Tibial nerve (tissue), 3 donors: Measurements from ENCODE around the gene CTSS.

Source experiments
- POLR2A ChIP-seq, 2 donors: fragments of 450-650 bp; IDR thresholded peaks; one replicate each; pipeline ENCODE4 v1.6.1; 2017; ENCODE audit warnings: antibody characterized with exemption in 2 of 2, mild to moderate bottlenecking in 2 of 2, moderate library complexity in 2 of 2
- TF ChIP-seq, protein P1 (sequence below), 5 experiments: fragments of 200-600 bp in 3 of 5; fragments of 450-650 bp in 2 of 5; sonication (generic) in 3 of 5; IDR thresholded peaks; one replicate each; pipeline ENCODE4 v1.5.1; 2016 to 2019; ENCODE audit warnings: antibody characterized with exemption in 5 of 5, mild to moderate bottlenecking in 3 of 5, moderate library complexity in 2 of 5

- TF ChIP-seq, protein P1, sequence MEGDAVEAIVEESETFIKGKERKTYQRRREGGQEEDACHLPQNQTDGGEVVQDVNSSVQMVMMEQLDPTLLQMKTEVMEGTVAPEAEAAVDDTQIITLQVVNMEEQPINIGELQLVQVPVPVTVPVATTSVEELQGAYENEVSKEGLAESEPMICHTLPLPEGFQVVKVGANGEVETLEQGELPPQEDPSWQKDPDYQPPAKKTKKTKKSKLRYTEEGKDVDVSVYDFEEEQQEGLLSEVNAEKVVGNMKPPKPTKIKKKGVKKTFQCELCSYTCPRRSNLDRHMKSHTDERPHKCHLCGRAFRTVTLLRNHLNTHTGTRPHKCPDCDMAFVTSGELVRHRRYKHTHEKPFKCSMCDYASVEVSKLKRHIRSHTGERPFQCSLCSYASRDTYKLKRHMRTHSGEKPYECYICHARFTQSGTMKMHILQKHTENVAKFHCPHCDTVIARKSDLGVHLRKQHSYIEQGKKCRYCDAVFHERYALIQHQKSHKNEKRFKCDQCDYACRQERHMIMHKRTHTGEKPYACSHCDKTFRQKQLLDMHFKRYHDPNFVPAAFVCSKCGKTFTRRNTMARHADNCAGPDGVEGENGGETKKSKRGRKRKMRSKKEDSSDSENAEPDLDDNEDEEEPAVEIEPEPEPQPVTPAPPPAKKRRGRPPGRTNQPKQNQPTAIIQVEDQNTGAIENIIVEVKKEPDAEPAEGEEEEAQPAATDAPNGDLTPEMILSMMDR (IDR thresholded peaks at IDR 0.05) = no peak
- TF ChIP-seq POLR2A (IDR thresholded peaks at IDR 0.05) = peak in 1 of 2 donors; percentile 30
Measured at GRCh38 chr1:150808121-150808520, 42.5 kb upstream of the CTSS start, which contains the start of gene CTSK.
